GM18867 (cell line): ENCODE results near the gene MOK.
"Not testable (repeated sequence)": the region's sequence is repeated elsewhere in the genome, so short reads cannot be mapped to it uniquely, and the experiment has no call there.

Experiments
- ATAC-seq: cut with Tn5 transposase; IDR thresholded peaks from one replicate; pipeline ENCODE4 v1.9.1; 2021; ENCODE audit warnings: mild to moderate bottlenecking, moderate library complexity; ENCODE audit not compliant: unreplicated experiment

Gene MOK

GRCh38 chr14:102321456-102322422, 16.8 kb upstream of the MOK start:
- ATAC-seq, result no peak

GRCh38 chr14:102320671-102321455, 15.9 kb upstream of the MOK start:
- ATAC-seq, result no peak

GRCh38 chr14:102320033-102320660, 15.2 kb upstream of the MOK start:
- peak; percentile 18 for ATAC-seq

- peak; percentile 58 for ATAC-seq
Measured at GRCh38 chr14:102319351-102320032, 14.5 kb upstream of the MOK start, which contains the start of gene ZNF839. TSS of gene ZNF839 (plus strand) at chr14:102319746. CDS start at chr14:102319766, 20 bp downstream.

- no peak for ATAC-seq
Measured at GRCh38 chr14:102318781-102319276, 13.9 kb upstream of the MOK start.

GRCh38 chr14:102317564-102318248, 12.7 kb upstream of the MOK start:
- no peak for ATAC-seq

GRCh38 chr14:102316743-102317563, 12.0 kb upstream of the MOK start:
- peak; percentile 59 for ATAC-seq

GRCh38 chr14:102316338-102316742, 11.4 kb upstream of the MOK start:
- ATAC-seq, result no peak

GRCh38 chr14:102315121-102315520, 10.2 kb upstream of the MOK start:
- no peak for ATAC-seq

GRCh38 chr14:102314242-102315011, 9.5 kb upstream of the MOK start:
- ATAC-seq, result peak; percentile 62

- no peak for ATAC-seq
Measured at GRCh38 chr14:102303664-102304063, 1.3 kb downstream of the MOK start.

GRCh38 chr14:102298303-102299070, 6.5 kb downstream of the MOK start:
- not testable (repeated sequence) for ATAC-seq

GRCh38 chr14:102297436-102298170, 7.4 kb downstream of the MOK start:
- no peak for ATAC-seq

- no peak for ATAC-seq
Measured at GRCh38 chr14:102295270-102295669, 9.7 kb downstream of the MOK start.

- no peak for ATAC-seq
Measured at GRCh38 chr14:102293781-102294180, 11.2 kb downstream of the MOK start.

GRCh38 chr14:102292441-102292840, 12.5 kb downstream of the MOK start:
- ATAC-seq, result no peak

- no peak for ATAC-seq
Measured at GRCh38 chr14:102288139-102288538, 16.8 kb downstream of the MOK start.
